Ishikawa (cell line): ENCODE data around the gene IL10RB.

Experiments
- CEBPB ChIP-seq: IDR thresholded peaks from 2 replicates; pipeline ENCODE4 v1.6.1; 2012
- CREB1 ChIP-seq: IDR thresholded peaks from 2 replicates; pipeline ENCODE4 v1.6.1; 2012; ENCODE audit warnings: low read depth
- EGR1 ChIP-seq: IDR thresholded peaks from 2 replicates; pipeline ENCODE4 v1.6.1; 2012
- EP300 ChIP-seq: IDR thresholded peaks from 2 replicates; pipeline ENCODE4 v1.6.1; 2012; ENCODE audit warnings: borderline replicate concordance
- FOXM1 ChIP-seq: IDR thresholded peaks from 2 replicates; pipeline ENCODE4 v1.6.1; 2012; ENCODE audit warnings: low read depth, borderline replicate concordance
- MAX ChIP-seq: IDR thresholded peaks from 2 replicates; pipeline ENCODE4 v1.6.1; 2012
- NFIC ChIP-seq: IDR thresholded peaks from 2 replicates; pipeline ENCODE4 v1.6.1; 2012
- RAD21 ChIP-seq: IDR thresholded peaks from 2 replicates; pipeline ENCODE4 v1.6.1; 2012; ENCODE audit warnings: low read depth
- TAF1 ChIP-seq: IDR thresholded peaks from 2 replicates; pipeline ENCODE4 v1.6.1; 2012; ENCODE audit warnings: low read depth, mild to moderate bottlenecking
- TCF12 ChIP-seq: IDR thresholded peaks from 2 replicates; pipeline ENCODE4 v1.6.1; 2012; ENCODE audit warnings: low read depth
- TEAD4 ChIP-seq: IDR thresholded peaks from 2 replicates; pipeline ENCODE4 v1.6.1; 2012
- USF1 ChIP-seq: IDR thresholded peaks from 2 replicates; pipeline ENCODE4 v1.6.1; 2012
- YY1 ChIP-seq: IDR thresholded peaks from 2 replicates; pipeline ENCODE4 v1.6.1; 2012; ENCODE audit warnings: low read depth
- ZBTB7A ChIP-seq: IDR thresholded peaks from 2 replicates; pipeline ENCODE4 v1.6.1; 2012; ENCODE audit warnings: low read depth
- TF ChIP-seq, protein P1 (sequence below): IDR thresholded peaks from 2 replicates; pipeline ENCODE4 v1.6.1; 2012; ENCODE audit warnings: low read depth, mild to moderate bottlenecking

IL10RB gene

GRCh38 chr21:33315946-33316710, 50.0 kb downstream of the IL10RB start:
- TF ChIP-seq TAF1 (no peak), TCF12 (no peak), YY1 (no peak), FOXM1 (no peak), EP300 (no peak), CREB1 (no peak), USF1 (no peak), NFIC (no peak), ZBTB7A (no peak), CEBPB (no peak), TEAD4 (no peak), MAX (no peak), RAD21 (no peak), EGR1 (no peak)
- TF ChIP-seq, protein P1, sequence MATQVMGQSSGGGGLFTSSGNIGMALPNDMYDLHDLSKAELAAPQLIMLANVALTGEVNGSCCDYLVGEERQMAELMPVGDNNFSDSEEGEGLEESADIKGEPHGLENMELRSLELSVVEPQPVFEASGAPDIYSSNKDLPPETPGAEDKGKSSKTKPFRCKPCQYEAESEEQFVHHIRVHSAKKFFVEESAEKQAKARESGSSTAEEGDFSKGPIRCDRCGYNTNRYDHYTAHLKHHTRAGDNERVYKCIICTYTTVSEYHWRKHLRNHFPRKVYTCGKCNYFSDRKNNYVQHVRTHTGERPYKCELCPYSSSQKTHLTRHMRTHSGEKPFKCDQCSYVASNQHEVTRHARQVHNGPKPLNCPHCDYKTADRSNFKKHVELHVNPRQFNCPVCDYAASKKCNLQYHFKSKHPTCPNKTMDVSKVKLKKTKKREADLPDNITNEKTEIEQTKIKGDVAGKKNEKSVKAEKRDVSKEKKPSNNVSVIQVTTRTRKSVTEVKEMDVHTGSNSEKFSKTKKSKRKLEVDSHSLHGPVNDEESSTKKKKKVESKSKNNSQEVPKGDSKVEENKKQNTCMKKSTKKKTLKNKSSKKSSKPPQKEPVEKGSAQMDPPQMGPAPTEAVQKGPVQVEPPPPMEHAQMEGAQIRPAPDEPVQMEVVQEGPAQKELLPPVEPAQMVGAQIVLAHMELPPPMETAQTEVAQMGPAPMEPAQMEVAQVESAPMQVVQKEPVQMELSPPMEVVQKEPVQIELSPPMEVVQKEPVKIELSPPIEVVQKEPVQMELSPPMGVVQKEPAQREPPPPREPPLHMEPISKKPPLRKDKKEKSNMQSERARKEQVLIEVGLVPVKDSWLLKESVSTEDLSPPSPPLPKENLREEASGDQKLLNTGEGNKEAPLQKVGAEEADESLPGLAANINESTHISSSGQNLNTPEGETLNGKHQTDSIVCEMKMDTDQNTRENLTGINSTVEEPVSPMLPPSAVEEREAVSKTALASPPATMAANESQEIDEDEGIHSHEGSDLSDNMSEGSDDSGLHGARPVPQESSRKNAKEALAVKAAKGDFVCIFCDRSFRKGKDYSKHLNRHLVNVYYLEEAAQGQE: no peak

DNA sequence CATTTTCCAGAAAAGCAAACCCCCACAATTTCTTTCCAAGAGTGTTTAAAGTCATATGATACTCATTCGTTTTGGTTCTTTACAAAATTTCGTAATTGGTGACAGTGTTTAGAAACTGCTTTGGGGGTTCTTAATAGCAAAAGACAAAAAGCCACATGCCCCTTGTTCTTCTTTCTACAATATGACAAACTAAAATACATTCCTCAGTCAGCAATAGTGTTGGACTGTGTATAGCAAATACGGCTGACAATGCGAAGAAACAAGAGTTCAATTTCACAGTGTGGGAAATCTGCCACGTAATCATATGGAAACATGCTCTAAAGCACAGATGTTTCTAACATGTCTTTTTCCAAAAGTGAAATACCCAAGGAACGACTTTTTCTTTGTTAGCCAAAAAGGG, 51.0 kb downstream of the IL10RB start:
- TF ChIP-seq FOXM1 (no peak), MAX (no peak), RAD21 (no peak), EGR1 (no peak), EP300 (no peak), USF1 (no peak), TEAD4 (no peak), CREB1 (no peak), NFIC (no peak), YY1 (no peak), CEBPB (no peak), TAF1 (no peak)
- TF ChIP-seq, protein P1: no peak

- TF ChIP-seq YY1 (no peak), EGR1 (no peak), TAF1 (no peak), CEBPB (no peak), TCF12 (no peak), FOXM1 (no peak), CREB1 (no peak), USF1 (no peak), EP300 (no peak), ZBTB7A (no peak), NFIC (no peak), RAD21 (no peak), MAX (no peak)
Measured at GRCh38 chr21:33317786-33318486, 51.8 kb downstream of the IL10RB start.

- TF ChIP-seq MAX (peak; percentile 75), TCF12 (peak; percentile 30; the same call in 1 of the 2 replicates), USF1 (peak; percentile 29; the same call in 1 of the 2 replicates), TEAD4 (peak; percentile 52), TAF1 (peak; percentile 72), ZBTB7A (no peak; the same call in 1 of the 2 replicates), YY1 (peak; percentile 86), CEBPB (peak; percentile 49; the same call in 1 of the 2 replicates)
- TF ChIP-seq, protein P1: no peak
Measured at GRCh38 chr21:33324291-33325221, 58.4 kb downstream of the IL10RB start, which contains the start of gene IFNAR1. TSS of gene IFNAR1 (plus strand) at chr21:33324970. CDS start at chr21:33325056, 86 bp downstream.
